SK-N-SH treated with all-trans-retinoic acid at 6 μM for 48 hours (cell line): Measurements from ENCODE around the gene HOOK1.
A peak's percentile ranks its signal among the peaks of the same experiment; 100 is the strongest.

Experiments
- ATAC-seq: fragments of 200-7000 bp; cut with Tn5 transposase; 3 replicates; pipeline ENCODE4 v1.9.1; 2020; ENCODE audit warnings: mild to moderate bottlenecking, moderate library complexity
- ARNTL ChIP-seq: fragments of 450-650 bp; formaldehyde crosslinking; IDR thresholded peaks from 2 replicates; pipeline ENCODE4 v1.5.0; 2020; ENCODE audit warnings: low read depth, mild to moderate bottlenecking, moderate library complexity, borderline replicate concordance
- BACH2 ChIP-seq: fragments of 250-450 bp; sonication (Bioruptor Pico); IDR thresholded peaks from 2 replicates; pipeline ENCODE4 v1.9.0; 2021; ENCODE audit warnings: mild to moderate bottlenecking, borderline replicate concordance
- CREB5 ChIP-seq: fragments of 250-450 bp; sonication (Bioruptor Pico); IDR thresholded peaks from 2 replicates; pipeline ENCODE4 v1.5.1; 2020; ENCODE audit warnings: low read depth, mild to moderate bottlenecking, moderate library complexity
- CSDC2 ChIP-seq: fragments of 250-450 bp; sonication (Bioruptor Pico); IDR thresholded peaks from 2 replicates; pipeline ENCODE4 v1.5.0; 2020; ENCODE audit warnings: mild to moderate bottlenecking, moderate library complexity
- ESRRG ChIP-seq: fragments of 250-450 bp; sonication (Bioruptor Pico); IDR thresholded peaks from 2 replicates; pipeline ENCODE4 v1.6.1; 2021; ENCODE audit warnings: mild to moderate bottlenecking
- GLIS3 ChIP-seq: fragments of 250-450 bp; sonication (Bioruptor Pico); IDR thresholded peaks from 2 replicates; pipeline ENCODE4 v1.5.0; 2020; ENCODE audit warnings: mild to moderate bottlenecking, moderate library complexity
- ISL1 ChIP-seq: fragments of 250-450 bp; sonication (Bioruptor Pico); IDR thresholded peaks from 2 replicates; pipeline ENCODE4 v2.1.2; 2022; ENCODE audit warnings: mild to moderate bottlenecking, moderate library complexity
- OSR1 ChIP-seq: fragments of 250-450 bp; sonication (Bioruptor Pico); IDR thresholded peaks from 2 replicates; pipeline ENCODE4 v1.8.0; 2022; ENCODE audit warnings: moderate library complexity, mild to moderate bottlenecking, inconsistent platforms
- PATZ1 ChIP-seq: fragments of 250-450 bp; sonication (Bioruptor Pico); IDR thresholded peaks from 2 replicates; pipeline ENCODE4 v1.8.0; 2020; ENCODE audit warnings: mild to moderate bottlenecking, moderate library complexity, borderline replicate concordance
- POU6F1 ChIP-seq: fragments of 250-450 bp; sonication (Bioruptor Pico); IDR thresholded peaks from 2 replicates; pipeline ENCODE4 v1.8.0; 2021; ENCODE audit warnings: low read depth, mild to moderate bottlenecking, moderate library complexity, borderline replicate concordance
- PPARA ChIP-seq: fragments of 250-450 bp; sonication (Bioruptor Pico); IDR thresholded peaks from 2 replicates; pipeline ENCODE4 v1.5.0; 2020; ENCODE audit warnings: mild to moderate bottlenecking, borderline replicate concordance
- RARB ChIP-seq: fragments of 250-450 bp; sonication (Bioruptor Pico); IDR thresholded peaks from 2 replicates; pipeline ENCODE4 v1.8.0; 2021; ENCODE audit warnings: mild to moderate bottlenecking, moderate library complexity
- SNAI2 ChIP-seq: fragments of 250-450 bp; sonication (Bioruptor Pico); IDR thresholded peaks from 2 replicates; pipeline ENCODE4 v1.5.0; 2020; ENCODE audit warnings: mild to moderate bottlenecking, moderate library complexity
- TCF4 ChIP-seq: fragments of 250-450 bp; sonication (Bioruptor Pico); IDR thresholded peaks from 2 replicates; pipeline ENCODE4 v1.8.0; 2021; ENCODE audit warnings: mild to moderate bottlenecking, moderate library complexity, borderline replicate concordance
- TOX ChIP-seq: fragments of 250-450 bp; sonication (Bioruptor Pico); IDR thresholded peaks from 2 replicates; pipeline ENCODE4 v1.8.0; 2021; ENCODE audit warnings: mild to moderate bottlenecking, moderate library complexity, borderline replicate concordance
- TSHZ2 ChIP-seq: fragments of 250-450 bp; sonication (Bioruptor Pico); IDR thresholded peaks from 2 replicates; pipeline ENCODE4 v1.5.0; 2020; ENCODE audit warnings: mild to moderate bottlenecking, moderate library complexity
- ZC3H10 ChIP-seq: fragments of 250-450 bp; sonication (Bioruptor Pico); IDR thresholded peaks from 2 replicates; pipeline ENCODE4 v1.5.1; 2021; ENCODE audit warnings: mild to moderate bottlenecking, moderate library complexity
- ZFP3 ChIP-seq: fragments of 250-450 bp; sonication (Bioruptor Pico); IDR thresholded peaks from 2 replicates; pipeline ENCODE4 v1.5.0; 2020; ENCODE audit warnings: mild to moderate bottlenecking, moderate library complexity
- ZFP30 ChIP-seq: fragments of 450-650 bp; formaldehyde crosslinking; IDR thresholded peaks from 2 replicates; pipeline ENCODE4 v1.5.0; 2022; ENCODE audit warnings: mild to moderate bottlenecking, moderate library complexity
- ZNF565 ChIP-seq: fragments of 450-650 bp; formaldehyde crosslinking; conservative IDR thresholded peaks from 2 replicates; pipeline ENCODE4 v1.5.0; 2020; ENCODE audit warnings: low read depth, mild to moderate bottlenecking, moderate library complexity
- ZNF70 ChIP-seq: fragments of 450-650 bp; formaldehyde crosslinking; IDR thresholded peaks from 2 replicates; pipeline ENCODE4 v1.5.0; 2020; ENCODE audit warnings: mild to moderate bottlenecking, moderate library complexity
- ZNF8 ChIP-seq: fragments of 450-650 bp; formaldehyde crosslinking; IDR thresholded peaks from 2 replicates; pipeline ENCODE4 v1.5.0; 2020; ENCODE audit warnings: mild to moderate bottlenecking, moderate library complexity
- TF ChIP-seq, protein P1 (sequence below): fragments of 250-450 bp; sonication (Bioruptor Pico); IDR thresholded peaks from 2 replicates; pipeline ENCODE4 v1.5.1; 2021; ENCODE audit warnings: mild to moderate bottlenecking, moderate library complexity

The HOOK1 gene

GRCh38 chr1:59805554-59805953 lies 9.2 kb upstream of the HOOK1 start:
- ATAC-seq, result no peak
- no peak for TF ChIP-seq POU6F1 (CRISPR knock-in tag)
- TF ChIP-seq PPARA (CRISPR knock-in tag), result no peak
- TF ChIP-seq OSR1 (CRISPR knock-in tag), result no peak
- TF ChIP-seq SNAI2 (CRISPR knock-in tag), result no peak
- no peak for TF ChIP-seq RARB
- TF ChIP-seq ISL1 (CRISPR knock-in tag), result no peak
- TF ChIP-seq ZNF565 (CRISPR knock-in tag), result no peak
- TF ChIP-seq ZC3H10, result no peak
- TF ChIP-seq PATZ1 (CRISPR knock-in tag), result no peak
- no peak for TF ChIP-seq ZFP30
- TF ChIP-seq ZNF8 (CRISPR knock-in tag), result no peak
- TF ChIP-seq ARNTL, result no peak
- TF ChIP-seq CSDC2 (CRISPR knock-in tag), result no peak
- no peak for TF ChIP-seq TCF4
- no peak for TF ChIP-seq ESRRG (CRISPR knock-in tag)
- no peak for TF ChIP-seq GLIS3 (CRISPR knock-in tag)

DNA sequence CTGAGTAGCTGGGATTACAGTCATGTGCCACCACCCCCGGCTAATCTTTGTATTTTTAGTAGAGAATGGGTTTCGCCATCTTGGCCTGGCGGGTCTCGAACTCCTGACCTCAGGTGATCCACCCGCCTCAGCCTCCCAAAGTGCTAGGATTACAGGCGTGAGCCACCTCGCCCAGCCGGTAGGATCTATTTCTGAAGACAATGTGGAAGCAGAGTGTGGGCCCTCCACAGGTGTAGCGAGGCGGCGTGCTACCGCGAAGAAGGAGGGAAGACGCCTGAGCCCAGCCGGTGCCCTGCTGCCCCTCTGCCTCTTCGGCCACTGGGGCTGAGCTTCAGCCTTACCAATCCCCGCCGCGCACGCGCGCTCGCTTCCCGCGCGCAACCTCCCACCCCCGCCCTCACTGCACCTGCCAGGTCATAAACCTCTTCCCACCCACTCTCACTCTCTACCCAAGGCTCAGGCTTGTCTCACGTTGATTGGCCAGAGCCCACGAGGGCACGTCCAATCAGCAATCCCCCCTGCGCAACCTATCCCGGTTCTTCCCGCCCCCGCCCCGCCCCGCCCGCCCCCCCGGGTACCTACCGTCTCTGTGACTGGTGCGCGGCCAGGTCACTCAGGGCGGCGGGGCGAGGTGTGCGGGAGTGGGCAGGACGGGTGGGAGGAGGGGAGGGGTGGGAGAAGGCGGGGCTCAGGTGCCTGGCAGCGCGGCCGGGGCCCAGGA lies 409 bp upstream of the HOOK1 start:
- peak; percentile 97 for ATAC-seq
- TF ChIP-seq POU6F1 (CRISPR knock-in tag), result no peak
- TF ChIP-seq ARNTL, result no peak
- no peak for TF ChIP-seq CSDC2 (CRISPR knock-in tag)
- TF ChIP-seq ZFP3 (CRISPR knock-in tag), result no peak
- no peak for TF ChIP-seq PPARA (CRISPR knock-in tag)
- no peak for TF ChIP-seq ZC3H10
- TF ChIP-seq ESRRG (CRISPR knock-in tag), result no peak
- no peak for TF ChIP-seq ZNF8 (CRISPR knock-in tag)
- TF ChIP-seq PATZ1 (CRISPR knock-in tag), result no peak
- TF ChIP-seq, protein P1, sequence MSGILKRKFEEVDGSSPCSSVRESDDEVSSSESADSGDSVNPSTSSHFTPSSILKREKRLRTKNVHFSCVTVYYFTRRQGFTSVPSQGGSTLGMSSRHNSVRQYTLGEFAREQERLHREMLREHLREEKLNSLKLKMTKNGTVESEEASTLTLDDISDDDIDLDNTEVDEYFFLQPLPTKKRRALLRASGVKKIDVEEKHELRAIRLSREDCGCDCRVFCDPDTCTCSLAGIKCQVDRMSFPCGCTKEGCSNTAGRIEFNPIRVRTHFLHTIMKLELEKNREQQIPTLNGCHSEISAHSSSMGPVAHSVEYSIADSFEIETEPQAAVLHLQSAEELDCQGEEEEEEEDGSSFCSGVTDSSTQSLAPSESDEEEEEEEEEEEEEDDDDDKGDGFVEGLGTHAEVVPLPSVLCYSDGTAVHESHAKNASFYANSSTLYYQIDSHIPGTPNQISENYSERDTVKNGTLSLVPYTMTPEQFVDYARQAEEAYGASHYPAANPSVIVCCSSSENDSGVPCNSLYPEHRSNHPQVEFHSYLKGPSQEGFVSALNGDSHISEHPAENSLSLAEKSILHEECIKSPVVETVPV (CRISPR knock-in tag), result no peak
- no peak for TF ChIP-seq BACH2 (CRISPR knock-in tag)
- no peak for TF ChIP-seq RARB
- no peak for TF ChIP-seq TOX (CRISPR knock-in tag)
- TF ChIP-seq ZNF70 (CRISPR knock-in tag), result no peak
- TF ChIP-seq GLIS3 (CRISPR knock-in tag), result no peak
- no peak for TF ChIP-seq ZFP30
- TF ChIP-seq ZNF565 (CRISPR knock-in tag), result no peak
- TF ChIP-seq ISL1 (CRISPR knock-in tag), result no peak
- TF ChIP-seq, all 23 proteins: peak for 0

DNA sequence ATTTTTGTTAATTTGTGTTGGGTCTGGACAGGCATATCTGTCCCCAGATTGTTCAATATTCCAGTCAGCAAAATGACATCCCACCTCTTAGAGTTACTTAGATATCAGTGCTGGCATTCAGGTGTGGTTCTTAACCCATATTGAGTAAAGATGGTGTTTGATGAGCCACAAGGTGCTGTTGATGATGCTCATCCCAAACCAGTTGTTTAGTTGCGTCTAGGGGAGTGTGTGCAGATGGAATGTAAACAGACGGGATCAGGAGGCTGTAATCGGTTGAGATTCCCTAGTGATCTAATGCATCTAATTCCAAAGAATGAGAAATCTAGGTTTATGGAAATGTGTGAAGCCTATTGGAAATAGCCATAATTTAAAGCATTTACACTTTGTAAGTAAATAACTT lies 1.1 kb downstream of the HOOK1 start:
- no peak for ATAC-seq
- TF ChIP-seq TOX (CRISPR knock-in tag) (no peak), ZC3H10 (no peak), CREB5 (CRISPR knock-in tag) (no peak), PATZ1 (CRISPR knock-in tag) (no peak), OSR1 (CRISPR knock-in tag) (no peak), TSHZ2 (CRISPR knock-in tag) (no peak)
